GM18498 (cell line): ENCODE measurements around the gene SCD.

ENCODE experiments used
- ATAC-seq: cut with Tn5 transposase; IDR thresholded peaks from one replicate; pipeline ENCODE4 v1.9.1; 2021; ENCODE audit warnings: mild to moderate bottlenecking, moderate library complexity; ENCODE audit not compliant: unreplicated experiment

The SCD gene

GRCh38 chr10:100391163-100392002 is 44.4 kb downstream of the SCD start:
- no peak for ATAC-seq

- no peak for ATAC-seq
These were observed 45.6 kb downstream of the SCD start for GRCh38 chr10:100392686-100393003.

- ATAC-seq, result no peak
These were observed 48.6 kb downstream of the SCD start for GRCh38 chr10:100395626-100396025.

GRCh38 chr10:100396605-100397004 is 49.6 kb downstream of the SCD start:
- ATAC-seq, result no peak

GRCh38 chr10:100401631-100402328 is 54.7 kb downstream of the SCD start:
- ATAC-seq, result no peak

- ATAC-seq, result no peak
These were observed 56.7 kb downstream of the SCD start for GRCh38 chr10:100403734-100404133.

- no peak for ATAC-seq
These were observed 66.1 kb downstream of the SCD start for GRCh38 chr10:100413173-100413572.
